Neuronal stem cell (in vitro differentiated cells): ENCODE measurements around the gene TACR1.
"Not testable (repeated sequence)": the region's sequence is repeated elsewhere in the genome, so short reads cannot be mapped to it uniquely, and the experiment has no call there.

Experiments
- DNase-seq: peaks from one replicate; pipeline ENCODE4 v3.0.0-alpha.2; 2013; ENCODE audit warnings: low spot score
- H2AFZ ChIP-seq: one replicate; pipeline ENCODE4 v1.6.1; 2013; ENCODE audit warnings: mild to moderate bottlenecking, low read length, inconsistent platforms
- H2AK5ac ChIP-seq: 2 replicates; pipeline ENCODE4 v1.6.1; 2013; ENCODE audit warnings: low read depth, mild to moderate bottlenecking, inconsistent platforms, low read length, moderate library complexity, mixed read lengths
- H2BK120ac ChIP-seq: 2 replicates; pipeline ENCODE4 v1.6.1; 2013; ENCODE audit warnings: low read depth, mild to moderate bottlenecking, inconsistent platforms, low read length, moderate library complexity, mixed read lengths
- H2BK12ac ChIP-seq: one replicate; pipeline ENCODE4 v1.6.1; 2013; ENCODE audit warnings: low read length, inconsistent platforms
- H2BK15ac ChIP-seq: 2 replicates; pipeline ENCODE4 v1.6.1; 2013; ENCODE audit warnings: mild to moderate bottlenecking, low read length, inconsistent platforms, mixed read lengths
- H2BK5ac ChIP-seq: one replicate; pipeline ENCODE4 v1.6.1; 2013; ENCODE audit warnings: inconsistent platforms, mild to moderate bottlenecking, low read length, moderate library complexity
- H3K14ac ChIP-seq: one replicate; pipeline ENCODE4 v1.6.1; 2013; ENCODE audit warnings: low read length, inconsistent platforms
- H3K18ac ChIP-seq: 2 replicates; pipeline ENCODE4 v1.6.1; 2013; ENCODE audit warnings: low read length, inconsistent platforms
- H3K23ac ChIP-seq: 2 replicates; pipeline ENCODE4 v1.6.1; 2013; ENCODE audit warnings: low read depth, mild to moderate bottlenecking, mixed read lengths, low read length, inconsistent platforms; ENCODE audit not compliant: poor library complexity
- H3K27ac ChIP-seq: replicated peaks from 3 replicates; pipeline ENCODE4 v1.5.1; 2013; ENCODE audit warnings: low read length, inconsistent platforms
- H3K27me3 ChIP-seq, 3 experiments: 2 replicates each; pipeline ENCODE4 v1.6.1; 2013; ENCODE audit warnings: low read length in 3 of 3, mild to moderate bottlenecking in 2 of 3, inconsistent platforms in 1 of 3, low read depth in 1 of 3, mixed read lengths in 1 of 3, moderate library complexity in 1 of 3; ENCODE audit not compliant: control insufficient read depth in 3 of 3, insufficient read depth in 3 of 3
- H3K36me3 ChIP-seq, 2 donors: replicated peaks in 1 of 2; 2 replicates each; pipeline ENCODE4 v1.6.1; 2013; ENCODE audit warnings: low read length in 2 of 2; ENCODE audit not compliant: control insufficient read depth in 2 of 2, insufficient read depth in 2 of 2
- H3K4ac ChIP-seq: 2 replicates; pipeline ENCODE4 v1.6.1; 2013; ENCODE audit warnings: inconsistent platforms, mild to moderate bottlenecking, low read length, moderate library complexity
- H3K4me1 ChIP-seq, 2 donors: 1 replicate in 1 of 2; 2 replicates in 1 of 2; pipeline ENCODE4 v1.6.1; 2013; ENCODE audit warnings: low read length in 2 of 2, low read depth in 1 of 2; ENCODE audit not compliant: control insufficient read depth in 2 of 2, insufficient read depth in 1 of 2
- H3K4me2 ChIP-seq: one replicate; pipeline ENCODE4 v1.6.1; 2013; ENCODE audit warnings: mild to moderate bottlenecking, low read length, inconsistent platforms; ENCODE audit not compliant: insufficient read depth, poor library complexity, severe bottlenecking
- H3K4me3 ChIP-seq, 2 donors: 2 replicates each; pipeline ENCODE4 v1.5.1; 2013; ENCODE audit warnings: low read length in 2 of 2, mild to moderate bottlenecking in 2 of 2, inconsistent platforms in 1 of 2, moderate library complexity in 1 of 2
- H3K79me1 ChIP-seq: one replicate; pipeline ENCODE4 v1.6.1; 2013; ENCODE audit warnings: low read depth, mild to moderate bottlenecking, inconsistent platforms, low read length, moderate library complexity
- H3K9ac ChIP-seq: one replicate; pipeline ENCODE4 v1.6.1; 2013; ENCODE audit warnings: mild to moderate bottlenecking, low read depth, low read length, inconsistent platforms; ENCODE audit not compliant: poor library complexity
- H3K9me3 ChIP-seq, 2 donors: replicated peaks in 1 of 2; 2 replicates each; pipeline versions ENCODE3 to v1.6.1; 2013; ENCODE audit warnings: low read length in 2 of 2, mild to moderate bottlenecking in 2 of 2, inconsistent platforms in 1 of 2, low read depth in 1 of 2, mixed read lengths in 1 of 2, moderate library complexity in 1 of 2; ENCODE audit not compliant: control insufficient read depth in 2 of 2, insufficient read depth in 1 of 2
- H4K8ac ChIP-seq: one replicate; pipeline ENCODE4 v1.6.1; 2013; ENCODE audit warnings: low read depth, mild to moderate bottlenecking, inconsistent platforms, low read length, moderate library complexity
- H4K91ac ChIP-seq: one replicate; pipeline ENCODE4 v1.6.1; 2013; ENCODE audit warnings: low read length, low read depth, mild to moderate bottlenecking, inconsistent platforms; ENCODE audit not compliant: poor library complexity
- WGBS, 2 donors: extraction: QIAGEN DNeasy Blood & Tissue Kit; methylation state at CpG; one replicate each; pipeline ENCODE4 v1.1.7; 2013; ENCODE audit warnings: missing lambda C conversion rate in 2 of 2, mixed read lengths in 1 of 2; ENCODE audit not compliant: insufficient read length in 2 of 2, insufficient replicate concordance in 1 of 2; ENCODE audit errors: extremely low coverage in 2 of 2; 5-methylcytosine and 5-hydroxymethylcytosine counted together

The TACR1 gene

GRCh38 chr2:75057150-75057549 is 142.2 kb downstream of the TACR1 start:
- H2BK12ac ChIP-seq, H3K4me1 ChIP-seq, H3K4me2 ChIP-seq, H3K36me3 ChIP-seq, H4K91ac ChIP-seq, H2BK5ac ChIP-seq, H2AFZ ChIP-seq, H2BK15ac ChIP-seq, DNase-seq, H4K8ac ChIP-seq, H3K79me1 ChIP-seq, H3K27ac ChIP-seq, H3K4me3 ChIP-seq, H3K9ac ChIP-seq, H3K18ac ChIP-seq, H3K9me3 ChIP-seq, H2BK120ac ChIP-seq, H3K23ac ChIP-seq, H3K14ac ChIP-seq, H2AK5ac ChIP-seq, H3K4ac ChIP-seq, H3K27me3 ChIP-seq: not testable (repeated sequence)
- WGBS, 2 donors = no CpG with 5 or more reads among the region's 5 CpGs

- Histone ChIP-seq H3K79me1 (no peaks in the 10 kb centered on the region), H4K8ac (no peak overlapping the region), H4K91ac (no peak overlapping the region), H3K18ac (peak overlapping the region; percentile 11), H3K14ac (no peak overlapping the region), H3K4ac (no peak overlapping the region), H2AFZ (peak overlapping the region; percentile 58), H3K9ac (no peak overlapping the region), H3K27me3 (no peaks in the 10 kb centered on the region), H2BK12ac (no peak overlapping the region), H3K4me1 (peaks cover 0 to 5% of the 10 kb centered on the region in 2 donors), H3K27ac (no peak overlapping the region), H2BK15ac (no peak overlapping the region), H3K9me3 (no peaks in the 10 kb centered on the region), H3K23ac (no peak overlapping the region), H2AK5ac (no peak overlapping the region), H3K4me3 (no peak overlapping the region), H2BK120ac (no peak overlapping the region), H2BK5ac (no peak overlapping the region), H3K36me3 (no peaks in the 10 kb centered on the region), H3K4me2 (no peak overlapping the region)
- no peak for DNase-seq
- no CpG with 5 or more reads among the region's 10 CpGs for WGBS, 2 donors
These were observed 143.3 kb downstream of the TACR1 start for GRCh38 chr2:75055820-75056675.

DNA sequence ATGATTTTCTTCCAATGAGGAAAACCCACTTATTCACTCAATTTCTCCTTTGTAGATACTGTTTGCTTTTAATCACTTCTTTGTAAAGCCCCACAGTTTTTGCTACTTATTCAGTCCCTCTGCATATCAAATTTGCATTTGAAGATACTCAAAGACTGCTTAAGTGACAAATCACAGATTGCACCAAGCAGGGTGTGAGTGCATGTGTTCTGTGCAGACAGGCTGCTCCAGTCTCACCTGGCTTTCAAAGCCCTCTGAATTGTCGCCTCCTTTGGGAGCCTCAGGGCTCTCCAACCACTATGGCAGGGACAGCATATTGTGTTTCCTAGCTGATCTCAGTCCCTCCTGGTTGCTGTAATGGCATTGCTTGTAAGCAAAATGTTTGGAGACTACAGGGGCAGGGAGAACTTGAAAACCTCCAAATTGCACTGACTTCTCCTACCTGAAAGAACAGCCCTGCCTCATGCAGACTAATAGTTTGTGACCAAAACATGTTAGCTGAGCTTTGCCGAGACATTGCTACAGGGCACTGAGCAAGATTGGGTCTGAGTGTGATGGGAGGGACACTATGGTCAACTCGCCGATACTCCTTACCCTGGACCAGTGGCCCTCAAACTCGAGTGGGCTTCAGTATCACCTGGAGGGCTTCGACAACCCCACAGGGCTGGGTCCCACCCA is 144.0 kb downstream of the TACR1 start:
- H2AK5ac ChIP-seq = no peak overlapping the region
- H3K9me3 ChIP-seq = no peaks in the 10 kb centered on the region
- H2AFZ ChIP-seq = no peak overlapping the region
- no peak overlapping the region for H3K4me3 ChIP-seq
- no peak overlapping the region for H3K27ac ChIP-seq
- no peak for DNase-seq
- H3K9ac ChIP-seq = no peak overlapping the region
- H3K36me3 ChIP-seq = no peaks in the 10 kb centered on the region
- H2BK120ac ChIP-seq = no peak overlapping the region
- H2BK12ac ChIP-seq = no peak overlapping the region
- H3K4me2 ChIP-seq = no peak overlapping the region
- no CpG with 5 or more reads among the region's 6 CpGs for WGBS, 2 donors
- H3K4ac ChIP-seq = no peak overlapping the region
- no peak overlapping the region for H3K23ac ChIP-seq
- no peak overlapping the region for H2BK5ac ChIP-seq
- H3K18ac ChIP-seq = no peak overlapping the region
- peaks cover 0 to 5% of the 10 kb centered on the region in 2 donors for H3K4me1 ChIP-seq
- H3K27me3 ChIP-seq = no peaks in the 10 kb centered on the region
- no peaks in the 10 kb centered on the region for H3K79me1 ChIP-seq
- no peak overlapping the region for H3K14ac ChIP-seq
- no peak overlapping the region for H4K91ac ChIP-seq
- H2BK15ac ChIP-seq = no peak overlapping the region
- no peak overlapping the region for H4K8ac ChIP-seq

DNA sequence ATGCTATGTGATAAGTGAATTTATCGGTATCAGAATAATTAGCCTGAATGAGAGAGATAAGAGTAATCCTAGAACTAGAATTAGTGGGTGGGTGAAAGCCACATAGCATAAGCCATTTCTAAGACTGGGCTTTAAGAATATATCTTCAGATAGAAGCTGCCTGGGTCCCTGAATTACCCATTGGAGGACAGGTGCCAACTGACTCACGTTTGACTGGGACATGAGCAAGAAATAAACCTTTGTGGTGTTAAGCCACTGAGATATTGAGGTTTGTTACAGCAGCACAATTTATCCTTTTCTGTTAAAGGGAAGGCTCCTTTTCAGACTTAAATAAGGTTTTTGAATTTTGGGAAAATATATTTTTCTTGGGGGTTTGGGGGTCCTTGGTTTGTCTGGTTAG is 145.0 kb downstream of the TACR1 start:
- Histone ChIP-seq H2AK5ac (no peak overlapping the region), H3K9ac (no peak overlapping the region), H3K18ac (no peak overlapping the region), H3K4me2 (no peak overlapping the region), H3K14ac (no peak overlapping the region), H2AFZ (no peak overlapping the region), H2BK120ac (no peak overlapping the region), H3K27ac (no peak overlapping the region), H3K4me1 (peaks cover 0 to 5% of the 10 kb centered on the region in 2 donors), H3K4me3 (no peak overlapping the region), H4K8ac (no peak overlapping the region), H3K79me1 (no peaks in the 10 kb centered on the region), H2BK5ac (no peak overlapping the region), H4K91ac (no peak overlapping the region), H3K23ac (no peak overlapping the region), H3K27me3 (no peaks in the 10 kb centered on the region), H3K4ac (no peak overlapping the region), H3K36me3 (no peaks in the 10 kb centered on the region), H3K9me3 (no peaks in the 10 kb centered on the region), H2BK15ac (no peak overlapping the region), H2BK12ac (no peak overlapping the region)
- no CpG with 5 or more reads among the region's 2 CpGs for WGBS, 2 donors
- no peak for DNase-seq
